Neuronal stem cell (in vitro differentiated cells): ENCODE data around the gene SERPINA1.
"Not testable (repeated sequence)": the region's sequence is repeated elsewhere in the genome, so short reads cannot be mapped to it uniquely, and the experiment has no call there.

ENCODE experiments used
- DNase-seq: peaks from one replicate; pipeline ENCODE4 v3.0.0-alpha.2; 2013; ENCODE audit warnings: low spot score
- H2AFZ ChIP-seq: one replicate; pipeline ENCODE4 v1.6.1; 2013; ENCODE audit warnings: mild to moderate bottlenecking, low read length, inconsistent platforms
- H2AK5ac ChIP-seq: 2 replicates; pipeline ENCODE4 v1.6.1; 2013; ENCODE audit warnings: low read depth, mild to moderate bottlenecking, inconsistent platforms, low read length, moderate library complexity, mixed read lengths
- H2BK120ac ChIP-seq: 2 replicates; pipeline ENCODE4 v1.6.1; 2013; ENCODE audit warnings: low read depth, mild to moderate bottlenecking, inconsistent platforms, low read length, moderate library complexity, mixed read lengths
- H2BK12ac ChIP-seq: one replicate; pipeline ENCODE4 v1.6.1; 2013; ENCODE audit warnings: low read length, inconsistent platforms
- H2BK15ac ChIP-seq: 2 replicates; pipeline ENCODE4 v1.6.1; 2013; ENCODE audit warnings: mild to moderate bottlenecking, low read length, inconsistent platforms, mixed read lengths
- H2BK5ac ChIP-seq: one replicate; pipeline ENCODE4 v1.6.1; 2013; ENCODE audit warnings: inconsistent platforms, mild to moderate bottlenecking, low read length, moderate library complexity
- H3K14ac ChIP-seq: one replicate; pipeline ENCODE4 v1.6.1; 2013; ENCODE audit warnings: low read length, inconsistent platforms
- H3K18ac ChIP-seq: 2 replicates; pipeline ENCODE4 v1.6.1; 2013; ENCODE audit warnings: low read length, inconsistent platforms
- H3K23ac ChIP-seq: 2 replicates; pipeline ENCODE4 v1.6.1; 2013; ENCODE audit warnings: low read depth, mild to moderate bottlenecking, mixed read lengths, low read length, inconsistent platforms; ENCODE audit not compliant: poor library complexity
- H3K27ac ChIP-seq: replicated peaks from 3 replicates; pipeline ENCODE4 v1.5.1; 2013; ENCODE audit warnings: low read length, inconsistent platforms
- H3K27me3 ChIP-seq, 3 experiments: 2 replicates each; pipeline ENCODE4 v1.6.1; 2013; ENCODE audit warnings: low read length in 3 of 3, mild to moderate bottlenecking in 2 of 3, inconsistent platforms in 1 of 3, low read depth in 1 of 3, mixed read lengths in 1 of 3, moderate library complexity in 1 of 3; ENCODE audit not compliant: control insufficient read depth in 3 of 3, insufficient read depth in 3 of 3
- H3K36me3 ChIP-seq, 2 donors: replicated peaks in 1 of 2; 2 replicates each; pipeline ENCODE4 v1.6.1; 2013; ENCODE audit warnings: low read length in 2 of 2; ENCODE audit not compliant: control insufficient read depth in 2 of 2, insufficient read depth in 2 of 2
- H3K4ac ChIP-seq: 2 replicates; pipeline ENCODE4 v1.6.1; 2013; ENCODE audit warnings: inconsistent platforms, mild to moderate bottlenecking, low read length, moderate library complexity
- H3K4me1 ChIP-seq, 2 donors: 1 replicate in 1 of 2; 2 replicates in 1 of 2; pipeline ENCODE4 v1.6.1; 2013; ENCODE audit warnings: low read length in 2 of 2, low read depth in 1 of 2; ENCODE audit not compliant: control insufficient read depth in 2 of 2, insufficient read depth in 1 of 2
- H3K4me2 ChIP-seq: one replicate; pipeline ENCODE4 v1.6.1; 2013; ENCODE audit warnings: mild to moderate bottlenecking, low read length, inconsistent platforms; ENCODE audit not compliant: insufficient read depth, poor library complexity, severe bottlenecking
- H3K4me3 ChIP-seq, 2 donors: 2 replicates each; pipeline ENCODE4 v1.5.1; 2013; ENCODE audit warnings: low read length in 2 of 2, mild to moderate bottlenecking in 2 of 2, inconsistent platforms in 1 of 2, moderate library complexity in 1 of 2
- H3K79me1 ChIP-seq: one replicate; pipeline ENCODE4 v1.6.1; 2013; ENCODE audit warnings: low read depth, mild to moderate bottlenecking, inconsistent platforms, low read length, moderate library complexity
- H3K9ac ChIP-seq: one replicate; pipeline ENCODE4 v1.6.1; 2013; ENCODE audit warnings: mild to moderate bottlenecking, low read depth, low read length, inconsistent platforms; ENCODE audit not compliant: poor library complexity
- H3K9me3 ChIP-seq, 2 donors: replicated peaks in 1 of 2; 2 replicates each; pipeline versions ENCODE3 to v1.6.1; 2013; ENCODE audit warnings: low read length in 2 of 2, mild to moderate bottlenecking in 2 of 2, inconsistent platforms in 1 of 2, low read depth in 1 of 2, mixed read lengths in 1 of 2, moderate library complexity in 1 of 2; ENCODE audit not compliant: control insufficient read depth in 2 of 2, insufficient read depth in 1 of 2
- H4K8ac ChIP-seq: one replicate; pipeline ENCODE4 v1.6.1; 2013; ENCODE audit warnings: low read depth, mild to moderate bottlenecking, inconsistent platforms, low read length, moderate library complexity
- H4K91ac ChIP-seq: one replicate; pipeline ENCODE4 v1.6.1; 2013; ENCODE audit warnings: low read length, low read depth, mild to moderate bottlenecking, inconsistent platforms; ENCODE audit not compliant: poor library complexity
- WGBS, 2 donors: extraction: QIAGEN DNeasy Blood & Tissue Kit; methylation state at CpG; one replicate each; pipeline ENCODE4 v1.1.7; 2013; ENCODE audit warnings: missing lambda C conversion rate in 2 of 2, mixed read lengths in 1 of 2; ENCODE audit not compliant: insufficient read length in 2 of 2, insufficient replicate concordance in 1 of 2; ENCODE audit errors: extremely low coverage in 2 of 2; 5-methylcytosine and 5-hydroxymethylcytosine counted together

SERPINA1 gene

GRCh38 chr14:94348836-94349235, 39.6 kb downstream of the SERPINA1 start:
- H3K18ac ChIP-seq: no peak overlapping the region
- H3K27me3 ChIP-seq: peaks cover 0 to 5% (median 0%) of the 10 kb centered on the region in 3 experiments
- no peak overlapping the region for H2BK12ac ChIP-seq
- H3K36me3 ChIP-seq: no peaks in the 10 kb centered on the region
- no peaks in the 10 kb centered on the region for H3K4me1 ChIP-seq
- H3K4ac ChIP-seq: no peak overlapping the region
- H3K14ac ChIP-seq: no peak overlapping the region
- H3K79me1 ChIP-seq: no peaks in the 10 kb centered on the region
- H3K23ac ChIP-seq: no peak overlapping the region
- H4K91ac ChIP-seq: no peak overlapping the region
- no peak overlapping the region for H4K8ac ChIP-seq
- no peak overlapping the region for H3K4me3 ChIP-seq
- H3K27ac ChIP-seq: no peak overlapping the region
- no peak overlapping the region for H2AK5ac ChIP-seq
- no peak overlapping the region for H2AFZ ChIP-seq
- no peak overlapping the region for H2BK15ac ChIP-seq
- no peak overlapping the region for H3K4me2 ChIP-seq
- DNase-seq: no peak
- H2BK120ac ChIP-seq: no peak overlapping the region
- H2BK5ac ChIP-seq: no peak overlapping the region
- H3K9me3 ChIP-seq: no peaks in the 10 kb centered on the region
- H3K9ac ChIP-seq: no peak overlapping the region

- DNase-seq: no peak
- Histone ChIP-seq H4K91ac (no peak overlapping the region), H3K23ac (no peak overlapping the region), H3K27ac (no peak overlapping the region), H2BK5ac (no peak overlapping the region), H3K27me3 (peaks cover 0 to 5% (median 0%) of the 10 kb centered on the region in 3 experiments), H3K4me1 (no peaks in the 10 kb centered on the region), H3K9me3 (no peaks in the 10 kb centered on the region), H2BK12ac (no peak overlapping the region), H2AFZ (no peak overlapping the region), H3K79me1 (no peaks in the 10 kb centered on the region), H2AK5ac (no peak overlapping the region), H3K14ac (no peak overlapping the region), H3K18ac (no peak overlapping the region), H2BK15ac (no peak overlapping the region), H4K8ac (no peak overlapping the region), H3K4ac (no peak overlapping the region), H2BK120ac (no peak overlapping the region), H3K36me3 (no peaks in the 10 kb centered on the region), H3K4me3 (no peak overlapping the region), H3K9ac (no peak overlapping the region), H3K4me2 (no peak overlapping the region)
- WGBS, 2 donors: no CpG with 5 or more reads among the region's 5 CpGs
Observed at GRCh38 chr14:94346841-94347240, 41.6 kb downstream of the SERPINA1 start.

- H3K27me3 ChIP-seq, H3K27ac ChIP-seq, H3K14ac ChIP-seq, H2BK15ac ChIP-seq, H3K9me3 ChIP-seq, H3K23ac ChIP-seq, H3K18ac ChIP-seq, H2BK120ac ChIP-seq, H3K9ac ChIP-seq, H2AFZ ChIP-seq, H4K8ac ChIP-seq, H2BK5ac ChIP-seq, DNase-seq, H3K4me3 ChIP-seq, H3K4ac ChIP-seq, H3K79me1 ChIP-seq, H3K4me1 ChIP-seq, H4K91ac ChIP-seq, H2AK5ac ChIP-seq, H2BK12ac ChIP-seq, H3K36me3 ChIP-seq, H3K4me2 ChIP-seq: not testable (repeated sequence)
- WGBS, 2 donors: no CpG with 5 or more reads among the region's 24 CpGs
Observed at GRCh38 chr14:94346065-94346786, 42.2 kb downstream of the SERPINA1 start.

- Histone ChIP-seq H3K36me3 (no peaks in the 10 kb centered on the region), H3K4me1 (no peaks in the 10 kb centered on the region), H4K91ac (no peak overlapping the region), H2BK120ac (no peak overlapping the region), H3K14ac (no peak overlapping the region), H3K9ac (no peak overlapping the region), H3K23ac (no peak overlapping the region), H3K27me3 (peaks cover 0 to 5% (median 0%) of the 10 kb centered on the region in 3 experiments), H3K4me3 (no peak overlapping the region), H3K4me2 (no peak overlapping the region), H3K79me1 (no peaks in the 10 kb centered on the region), H3K4ac (no peak overlapping the region), H4K8ac (no peak overlapping the region), H3K9me3 (no peaks in the 10 kb centered on the region), H3K18ac (no peak overlapping the region), H2BK15ac (no peak overlapping the region), H2BK5ac (no peak overlapping the region), H2AK5ac (no peak overlapping the region), H2BK12ac (no peak overlapping the region), H2AFZ (no peak overlapping the region), H3K27ac (no peak overlapping the region)
- no CpG with 5 or more reads among the region's 12 CpGs for WGBS, 2 donors
- no peak for DNase-seq
Observed at GRCh38 chr14:94345344-94346064, 42.9 kb downstream of the SERPINA1 start.
